Activated effector memory CD4-positive, alpha-beta T cell treated with anti-CD3 and anti-CD28 coated beads, Interleukin-2, amount 50 U/mL, for 16 hours (primary cell): ENCODE data around the gene TCTN1.

ENCODE experiments used
- DNase-seq: peaks from one replicate; pipeline ENCODE4 v3.0.0-alpha.2; 2020

The TCTN1 gene

GRCh38 chr12:110686294-110686903 is 72.5 kb downstream of the TCTN1 start:
- DNase-seq: no peak

- no peak for DNase-seq
Observed at GRCh38 chr12:110687396-110688169, 73.7 kb downstream of the TCTN1 start.

- peak; percentile 80 for DNase-seq
Observed at GRCh38 chr12:110688446-110689280, 74.7 kb downstream of the TCTN1 start, which contains the start of gene HVCN1. Gene HVCN1, minus strand, starts transcription at chr12:110689115. Its CDS starts 5,870 bp downstream, at chr12:110683245.

GRCh38 chr12:110689281-110690126 is 75.6 kb downstream of the TCTN1 start:
- DNase-seq: peak; percentile 80

GRCh38 chr12:110690127-110690430 is 76.2 kb downstream of the TCTN1 start:
- no peak for DNase-seq

GRCh38 chr12:110693731-110694130 is 79.8 kb downstream of the TCTN1 start:
- DNase-seq: no peak

- no peak for DNase-seq
Observed at GRCh38 chr12:110694330-110694901, 80.5 kb downstream of the TCTN1 start.

- DNase-seq: no peak
Observed at GRCh38 chr12:110696283-110696682, 82.4 kb downstream of the TCTN1 start.

- DNase-seq: no peak
Observed at GRCh38 chr12:110697236-110697635, 83.3 kb downstream of the TCTN1 start.

GRCh38 chr12:110698171-110698902 is 84.4 kb downstream of the TCTN1 start:
- DNase-seq: peak; percentile 88
